SK-N-SH treated with all-trans-retinoic acid at 6 μM for 48 hours (cell line): ENCODE data around the gene ZNF524.

Experiments
- ATAC-seq: fragments of 200-7000 bp; cut with Tn5 transposase; 3 replicates; pipeline ENCODE4 v1.9.1; 2020; ENCODE audit warnings: mild to moderate bottlenecking, moderate library complexity
- ARNTL ChIP-seq: fragments of 450-650 bp; formaldehyde crosslinking; IDR thresholded peaks from 2 replicates; pipeline ENCODE4 v1.5.0; 2020; ENCODE audit warnings: low read depth, mild to moderate bottlenecking, moderate library complexity, borderline replicate concordance
- BACH2 ChIP-seq: fragments of 250-450 bp; sonication (Bioruptor Pico); IDR thresholded peaks from 2 replicates; pipeline ENCODE4 v1.9.0; 2021; ENCODE audit warnings: mild to moderate bottlenecking, borderline replicate concordance
- CREB5 ChIP-seq: fragments of 250-450 bp; sonication (Bioruptor Pico); IDR thresholded peaks from 2 replicates; pipeline ENCODE4 v1.5.1; 2020; ENCODE audit warnings: low read depth, mild to moderate bottlenecking, moderate library complexity
- CSDC2 ChIP-seq: fragments of 250-450 bp; sonication (Bioruptor Pico); IDR thresholded peaks from 2 replicates; pipeline ENCODE4 v1.5.0; 2020; ENCODE audit warnings: mild to moderate bottlenecking, moderate library complexity
- CSRNP3 ChIP-seq: fragments of 250-450 bp; sonication (Bioruptor Pico); IDR thresholded peaks from 2 replicates; pipeline ENCODE4 v1.5.1; 2021; ENCODE audit warnings: mild to moderate bottlenecking, moderate library complexity
- GLIS3 ChIP-seq: fragments of 250-450 bp; sonication (Bioruptor Pico); IDR thresholded peaks from 2 replicates; pipeline ENCODE4 v1.5.0; 2020; ENCODE audit warnings: mild to moderate bottlenecking, moderate library complexity
- ISL1 ChIP-seq: fragments of 250-450 bp; sonication (Bioruptor Pico); IDR thresholded peaks from 2 replicates; pipeline ENCODE4 v2.1.2; 2022; ENCODE audit warnings: mild to moderate bottlenecking, moderate library complexity
- OSR1 ChIP-seq: fragments of 250-450 bp; sonication (Bioruptor Pico); IDR thresholded peaks from 2 replicates; pipeline ENCODE4 v1.8.0; 2022; ENCODE audit warnings: moderate library complexity, mild to moderate bottlenecking, inconsistent platforms
- PATZ1 ChIP-seq: fragments of 250-450 bp; sonication (Bioruptor Pico); IDR thresholded peaks from 2 replicates; pipeline ENCODE4 v1.8.0; 2020; ENCODE audit warnings: mild to moderate bottlenecking, moderate library complexity, borderline replicate concordance
- POU6F1 ChIP-seq: fragments of 250-450 bp; sonication (Bioruptor Pico); IDR thresholded peaks from 2 replicates; pipeline ENCODE4 v1.8.0; 2021; ENCODE audit warnings: low read depth, mild to moderate bottlenecking, moderate library complexity, borderline replicate concordance
- PPARA ChIP-seq: fragments of 250-450 bp; sonication (Bioruptor Pico); IDR thresholded peaks from 2 replicates; pipeline ENCODE4 v1.5.0; 2020; ENCODE audit warnings: mild to moderate bottlenecking, borderline replicate concordance
- RARB ChIP-seq: fragments of 250-450 bp; sonication (Bioruptor Pico); IDR thresholded peaks from 2 replicates; pipeline ENCODE4 v1.8.0; 2021; ENCODE audit warnings: mild to moderate bottlenecking, moderate library complexity
- SNAI2 ChIP-seq: fragments of 250-450 bp; sonication (Bioruptor Pico); IDR thresholded peaks from 2 replicates; pipeline ENCODE4 v1.5.0; 2020; ENCODE audit warnings: mild to moderate bottlenecking, moderate library complexity
- TCF4 ChIP-seq: fragments of 250-450 bp; sonication (Bioruptor Pico); IDR thresholded peaks from 2 replicates; pipeline ENCODE4 v1.8.0; 2021; ENCODE audit warnings: mild to moderate bottlenecking, moderate library complexity, borderline replicate concordance
- TOX ChIP-seq: fragments of 250-450 bp; sonication (Bioruptor Pico); IDR thresholded peaks from 2 replicates; pipeline ENCODE4 v1.8.0; 2021; ENCODE audit warnings: mild to moderate bottlenecking, moderate library complexity, borderline replicate concordance
- TSHZ2 ChIP-seq: fragments of 250-450 bp; sonication (Bioruptor Pico); IDR thresholded peaks from 2 replicates; pipeline ENCODE4 v1.5.0; 2020; ENCODE audit warnings: mild to moderate bottlenecking, moderate library complexity
- ZC3H10 ChIP-seq: fragments of 250-450 bp; sonication (Bioruptor Pico); IDR thresholded peaks from 2 replicates; pipeline ENCODE4 v1.5.1; 2021; ENCODE audit warnings: mild to moderate bottlenecking, moderate library complexity
- ZFP3 ChIP-seq: fragments of 250-450 bp; sonication (Bioruptor Pico); IDR thresholded peaks from 2 replicates; pipeline ENCODE4 v1.5.0; 2020; ENCODE audit warnings: mild to moderate bottlenecking, moderate library complexity
- ZFP30 ChIP-seq: fragments of 450-650 bp; formaldehyde crosslinking; IDR thresholded peaks from 2 replicates; pipeline ENCODE4 v1.5.0; 2022; ENCODE audit warnings: mild to moderate bottlenecking, moderate library complexity
- ZNF565 ChIP-seq: fragments of 450-650 bp; formaldehyde crosslinking; conservative IDR thresholded peaks from 2 replicates; pipeline ENCODE4 v1.5.0; 2020; ENCODE audit warnings: low read depth, mild to moderate bottlenecking, moderate library complexity
- ZNF70 ChIP-seq: fragments of 450-650 bp; formaldehyde crosslinking; IDR thresholded peaks from 2 replicates; pipeline ENCODE4 v1.5.0; 2020; ENCODE audit warnings: mild to moderate bottlenecking, moderate library complexity
- ZNF8 ChIP-seq: fragments of 450-650 bp; formaldehyde crosslinking; IDR thresholded peaks from 2 replicates; pipeline ENCODE4 v1.5.0; 2020; ENCODE audit warnings: mild to moderate bottlenecking, moderate library complexity

Gene ZNF524

GRCh38 chr19:55615543-55616394 is 15.7 kb downstream of the ZNF524 start:
- no peak for ATAC-seq
- TF ChIP-seq OSR1 (no peak), ISL1 (CRISPR knock-in tag) (no peak), ZFP3 (CRISPR knock-in tag) (no peak), TOX (CRISPR knock-in tag) (no peak), PPARA (CRISPR knock-in tag) (no peak), GLIS3 (no peak), PATZ1 (CRISPR knock-in tag) (no peak), TSHZ2 (CRISPR knock-in tag) (no peak), ZFP30 (CRISPR knock-in tag) (no peak), CREB5 (CRISPR knock-in tag) (no peak), ARNTL (no peak), POU6F1 (no peak), CSDC2 (CRISPR knock-in tag) (no peak), CSRNP3 (CRISPR knock-in tag) (no peak), ZNF565 (CRISPR knock-in tag) (no peak), BACH2 (CRISPR knock-in tag) (no peak), SNAI2 (CRISPR knock-in tag) (no peak), ZNF8 (CRISPR knock-in tag) (no peak)

GRCh38 chr19:55616395-55616875 is 16.3 kb downstream of the ZNF524 start:
- TF ChIP-seq ZFP3 (CRISPR knock-in tag) (no peak), PPARA (CRISPR knock-in tag) (no peak), OSR1 (no peak), ZFP30 (CRISPR knock-in tag) (no peak), ISL1 (CRISPR knock-in tag) (no peak), ZC3H10 (no peak), CSDC2 (CRISPR knock-in tag) (no peak), CREB5 (CRISPR knock-in tag) (no peak), POU6F1 (no peak), TCF4 (CRISPR knock-in tag) (no peak), PATZ1 (CRISPR knock-in tag) (no peak), ARNTL (no peak), RARB (CRISPR knock-in tag) (no peak), ZNF70 (CRISPR knock-in tag) (no peak)
- no peak for ATAC-seq
